Measurements from ENCODE around the gene HIVEP3.

DNA sequence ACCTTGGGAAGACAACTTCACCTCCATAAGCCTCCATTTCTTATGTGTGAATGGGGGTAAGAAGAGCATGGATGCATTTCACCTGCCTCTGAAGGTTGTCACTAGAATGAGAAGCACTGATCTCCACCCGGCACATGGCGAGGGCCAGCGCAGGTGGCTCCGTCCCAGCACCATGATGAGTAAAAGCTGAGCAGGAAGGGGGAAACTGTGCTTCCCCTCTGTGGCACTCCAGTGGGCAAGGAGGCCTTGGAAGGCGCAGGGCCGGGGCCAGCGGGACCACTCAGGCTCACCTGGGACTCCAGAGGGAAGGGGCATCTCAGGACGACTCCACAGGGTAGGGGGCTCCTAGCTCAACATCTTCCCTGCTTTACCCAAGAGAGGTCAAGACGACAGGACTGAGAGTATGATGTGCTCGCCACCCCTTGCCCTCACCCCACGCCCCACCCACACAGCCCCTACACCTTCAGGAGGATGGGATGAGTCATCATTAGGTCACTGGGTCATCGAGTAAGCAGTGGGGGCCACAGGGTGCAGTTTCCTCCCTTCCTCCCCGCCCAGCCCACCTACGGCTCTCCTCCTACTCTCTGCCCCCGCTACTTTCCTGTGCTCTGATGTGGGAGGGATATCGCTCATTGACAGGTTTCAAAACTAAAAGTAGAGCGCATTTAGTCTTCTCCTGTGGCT is 112.1 kb downstream of the HIVEP3 start:
- TF ChIP-seq, protein P1, sequence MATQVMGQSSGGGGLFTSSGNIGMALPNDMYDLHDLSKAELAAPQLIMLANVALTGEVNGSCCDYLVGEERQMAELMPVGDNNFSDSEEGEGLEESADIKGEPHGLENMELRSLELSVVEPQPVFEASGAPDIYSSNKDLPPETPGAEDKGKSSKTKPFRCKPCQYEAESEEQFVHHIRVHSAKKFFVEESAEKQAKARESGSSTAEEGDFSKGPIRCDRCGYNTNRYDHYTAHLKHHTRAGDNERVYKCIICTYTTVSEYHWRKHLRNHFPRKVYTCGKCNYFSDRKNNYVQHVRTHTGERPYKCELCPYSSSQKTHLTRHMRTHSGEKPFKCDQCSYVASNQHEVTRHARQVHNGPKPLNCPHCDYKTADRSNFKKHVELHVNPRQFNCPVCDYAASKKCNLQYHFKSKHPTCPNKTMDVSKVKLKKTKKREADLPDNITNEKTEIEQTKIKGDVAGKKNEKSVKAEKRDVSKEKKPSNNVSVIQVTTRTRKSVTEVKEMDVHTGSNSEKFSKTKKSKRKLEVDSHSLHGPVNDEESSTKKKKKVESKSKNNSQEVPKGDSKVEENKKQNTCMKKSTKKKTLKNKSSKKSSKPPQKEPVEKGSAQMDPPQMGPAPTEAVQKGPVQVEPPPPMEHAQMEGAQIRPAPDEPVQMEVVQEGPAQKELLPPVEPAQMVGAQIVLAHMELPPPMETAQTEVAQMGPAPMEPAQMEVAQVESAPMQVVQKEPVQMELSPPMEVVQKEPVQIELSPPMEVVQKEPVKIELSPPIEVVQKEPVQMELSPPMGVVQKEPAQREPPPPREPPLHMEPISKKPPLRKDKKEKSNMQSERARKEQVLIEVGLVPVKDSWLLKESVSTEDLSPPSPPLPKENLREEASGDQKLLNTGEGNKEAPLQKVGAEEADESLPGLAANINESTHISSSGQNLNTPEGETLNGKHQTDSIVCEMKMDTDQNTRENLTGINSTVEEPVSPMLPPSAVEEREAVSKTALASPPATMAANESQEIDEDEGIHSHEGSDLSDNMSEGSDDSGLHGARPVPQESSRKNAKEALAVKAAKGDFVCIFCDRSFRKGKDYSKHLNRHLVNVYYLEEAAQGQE (IDR thresholded peaks at IDR 0.05; ENCODE audit: insufficient read depth in 1 of 2, low read depth in 2 of 2, low read length in 1 of 2) = no peak
- TF ChIP-seq, protein P2, sequence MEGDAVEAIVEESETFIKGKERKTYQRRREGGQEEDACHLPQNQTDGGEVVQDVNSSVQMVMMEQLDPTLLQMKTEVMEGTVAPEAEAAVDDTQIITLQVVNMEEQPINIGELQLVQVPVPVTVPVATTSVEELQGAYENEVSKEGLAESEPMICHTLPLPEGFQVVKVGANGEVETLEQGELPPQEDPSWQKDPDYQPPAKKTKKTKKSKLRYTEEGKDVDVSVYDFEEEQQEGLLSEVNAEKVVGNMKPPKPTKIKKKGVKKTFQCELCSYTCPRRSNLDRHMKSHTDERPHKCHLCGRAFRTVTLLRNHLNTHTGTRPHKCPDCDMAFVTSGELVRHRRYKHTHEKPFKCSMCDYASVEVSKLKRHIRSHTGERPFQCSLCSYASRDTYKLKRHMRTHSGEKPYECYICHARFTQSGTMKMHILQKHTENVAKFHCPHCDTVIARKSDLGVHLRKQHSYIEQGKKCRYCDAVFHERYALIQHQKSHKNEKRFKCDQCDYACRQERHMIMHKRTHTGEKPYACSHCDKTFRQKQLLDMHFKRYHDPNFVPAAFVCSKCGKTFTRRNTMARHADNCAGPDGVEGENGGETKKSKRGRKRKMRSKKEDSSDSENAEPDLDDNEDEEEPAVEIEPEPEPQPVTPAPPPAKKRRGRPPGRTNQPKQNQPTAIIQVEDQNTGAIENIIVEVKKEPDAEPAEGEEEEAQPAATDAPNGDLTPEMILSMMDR (IDR thresholded peaks at IDR 0.05) = no peak
- no peak for TF ChIP-seq POLR2AphosphoS5 (IDR thresholded peaks at IDR 0.05; ENCODE audit: low read depth, low read length)
- TF ChIP-seq SIN3A (IDR thresholded peaks at IDR 0.05; ENCODE audit: borderline replicate concordance, insufficient read depth, low read depth, low read length) = no peak

All from Panc1 (cell line).